Purkinje cell (primary cell): Measurements from ENCODE around the gene TTC19. TPM values are rescaled to one million over a fixed set of nuclear protein-coding genes. Genes with fewer than 3 reads are reported as not detected.

Experiments used
- polyA plus RNA-seq: library from polyadenylated mRNA; unstranded; fragments of >200 nt; fragmentation: Nextera tagmentation; gene quantifications from 2 replicates; pipeline ENCODE4 v1.2.1, GENCODE V29; 2014

Gene TTC19
- 64.5 and 76.4 TPM in 2 replicates for polyA plus RNA-seq

GRCh38 chr17:15999141-15999973, at the start of gene TTC19, which contains the start of gene ZSWIM7:
TSS of gene TTC19 (plus strand) at chr17:15999824. CDS start at chr17:15999849, 25 bp downstream.
TSS of gene ZSWIM7 (minus strand) at chr17:15999704. CDS start at chr17:15999594, 110 bp downstream.

Other genes starting within 250 kb of the TTC19 start
- gene ADORA2B, start 54.7 kb upstream of the TTC19 start, polyA plus RNA-seq: 3.2 and 5.3 TPM in 2 replicates
- 38.5 and 40.4 TPM in 2 replicates for gene ZSWIM7, start 120 bp upstream of the TTC19 start, polyA plus RNA-seq
- 39.0 and 50.6 TPM in 2 replicates for gene NCOR1, start 215.7 kb downstream of the TTC19 start, polyA plus RNA-seq
- 57.3 and 71.8 TPM in 2 replicates for gene PIGL, start 217.4 kb downstream of the TTC19 start, polyA plus RNA-seq